ENCODE measurements around the gene EXOSC3. TPM values are rescaled to one million over a fixed set of nuclear protein-coding genes. Genes with fewer than 3 reads are reported as not detected.

Gene EXOSC3
- total RNA-seq, 2 donors from 2014 or later: 66.7 to 67.6 TPM

- no peak for DNase-seq
- peaks cover 4% of the 10 kb centered on the region for H3K4me1 ChIP-seq (ENCODE audit: control insufficient read depth, insufficient read depth, low read length)
- Mint-ChIP-seq H3K27me3 (ENCODE audit: insufficient read depth) (peaks cover 6% of the 10 kb centered on the region), H3K9me3 (no peaks in the 10 kb centered on the region), H3K36me3 (ENCODE audit: low read depth) (no peaks in the 10 kb centered on the region), H3K4me1 (peaks cover 3% of the 10 kb centered on the region), H3K27ac (no peak overlapping the region), H3K4me3 (no peak overlapping the region)
- H3K36me3 ChIP-seq (ENCODE audit: control insufficient read depth, insufficient read depth, low read length): no peaks in the 10 kb centered on the region
- no peak for TF ChIP-seq CTCF (conservative IDR thresholded peaks at IDR 0.05)
- H3K27ac ChIP-seq (ENCODE audit: low read depth, low read length): no peak overlapping the region
- no peaks in the 10 kb centered on the region for H3K9me3 ChIP-seq (ENCODE audit: control insufficient read depth, low read length)
- no peak overlapping the region for H3K9ac ChIP-seq (ENCODE audit: extremely low read depth, low read length, poor library complexity, severe bottlenecking)
- H3K4me3 ChIP-seq (ENCODE audit: low read length): no peak overlapping the region
- no peaks in the 10 kb centered on the region for H3K27me3 ChIP-seq (ENCODE audit: control insufficient read depth, insufficient read depth, low read length, poor library complexity, severe bottlenecking)
- 91 to 93% methylated on average over 8 to 10 of the region's 10 CpGs for WGBS, 2 experiments (ENCODE audit: insufficient coverage in 1 of 2, insufficient read length in 1 of 2)
Measured at GRCh38 chr9:37732086-37732741, 52.6 kb downstream of the EXOSC3 start.

DNA sequence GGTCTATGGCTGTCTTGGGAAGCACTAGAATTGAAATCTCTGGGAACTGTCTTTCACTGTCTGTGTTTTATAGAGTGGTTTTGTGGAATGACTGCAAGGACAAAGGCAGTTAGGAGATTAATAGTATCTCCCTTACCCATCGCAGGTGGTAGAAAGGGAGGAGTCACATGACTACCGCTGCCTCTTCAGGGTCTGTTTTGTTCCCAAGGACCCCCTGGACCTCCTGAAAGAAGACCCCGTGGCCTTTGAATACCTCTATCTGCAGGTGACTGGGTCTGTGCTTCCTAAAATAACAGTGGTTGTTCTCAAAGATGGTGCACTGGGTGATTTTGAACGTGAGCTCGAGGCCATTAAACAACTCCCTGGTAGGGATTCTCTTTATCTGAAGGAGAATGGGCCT is 54.0 kb downstream of the EXOSC3 start:
- Mint-ChIP-seq H3K9me3 (no peaks in the 10 kb centered on the region), H3K4me1 (peaks cover 3% of the 10 kb centered on the region), H3K27me3 (ENCODE audit: insufficient read depth) (peaks cover 6% of the 10 kb centered on the region), H3K4me3 (no peak overlapping the region), H3K36me3 (ENCODE audit: low read depth) (no peaks in the 10 kb centered on the region), H3K27ac (no peak overlapping the region)
- 51 to 56% methylated on average over 3 to 5 of the region's 5 CpGs for WGBS, 2 experiments (ENCODE audit: insufficient coverage in 1 of 2, insufficient read length in 1 of 2)
- Histone ChIP-seq H3K9me3 (ENCODE audit: control insufficient read depth, low read length) (no peaks in the 10 kb centered on the region), H3K4me3 (ENCODE audit: low read length) (no peak overlapping the region), H3K27ac (ENCODE audit: low read depth, low read length) (no peak overlapping the region), H3K27me3 (ENCODE audit: control insufficient read depth, insufficient read depth, low read length, poor library complexity, severe bottlenecking) (no peaks in the 10 kb centered on the region), H3K4me1 (ENCODE audit: control insufficient read depth, insufficient read depth, low read length) (peaks cover 4% of the 10 kb centered on the region), H3K9ac (ENCODE audit: extremely low read depth, low read length, poor library complexity, severe bottlenecking) (no peak overlapping the region), H3K36me3 (ENCODE audit: control insufficient read depth, insufficient read depth, low read length) (no peaks in the 10 kb centered on the region)
- TF ChIP-seq CTCF (conservative IDR thresholded peaks at IDR 0.05): no peak
- no peak for DNase-seq

- H3K27ac ChIP-seq (ENCODE audit: low read depth, low read length): no peak overlapping the region
- no peak for TF ChIP-seq CTCF (conservative IDR thresholded peaks at IDR 0.05)
- WGBS, 2 experiments (ENCODE audit: insufficient coverage in 1 of 2, insufficient read length in 1 of 2): 94 to 100% methylated on average over 2 to 3 of the region's 3 CpGs
- Mint-ChIP-seq H3K9me3 (no peaks in the 10 kb centered on the region), H3K4me1 (peaks cover 3% of the 10 kb centered on the region), H3K4me3 (no peak overlapping the region), H3K27me3 (ENCODE audit: insufficient read depth) (peaks cover 6% of the 10 kb centered on the region), H3K27ac (no peak overlapping the region), H3K36me3 (ENCODE audit: low read depth) (no peaks in the 10 kb centered on the region)
- H3K9me3 ChIP-seq (ENCODE audit: control insufficient read depth, low read length): no peaks in the 10 kb centered on the region
- no peaks in the 10 kb centered on the region for H3K36me3 ChIP-seq (ENCODE audit: control insufficient read depth, insufficient read depth, low read length)
- no peak overlapping the region for H3K4me3 ChIP-seq (ENCODE audit: low read length)
- no peak overlapping the region for H3K9ac ChIP-seq (ENCODE audit: extremely low read depth, low read length, poor library complexity, severe bottlenecking)
- peaks cover 4% of the 10 kb centered on the region for H3K4me1 ChIP-seq (ENCODE audit: control insufficient read depth, insufficient read depth, low read length)
- no peak for DNase-seq
- H3K27me3 ChIP-seq (ENCODE audit: control insufficient read depth, insufficient read depth, low read length, poor library complexity, severe bottlenecking): no peaks in the 10 kb centered on the region
Measured at GRCh38 chr9:37730256-37730655, 54.6 kb downstream of the EXOSC3 start.

Other genes starting within 250 kb of the EXOSC3 start
- gene FBXO10, start 208.7 kb downstream of the EXOSC3 start, total RNA-seq: 10 to 100 TPM; 19.5 to 26.6 TPM
- gene TOMM5, start 192.5 kb downstream of the EXOSC3 start, total RNA-seq: 100 to 1,000 TPM; 110 to 115 TPM
- gene FRMPD1, start 134.1 kb downstream of the EXOSC3 start, total RNA-seq: under 1 TPM; 0.33 to 0.55 TPM
- gene TRMT10B, start 31.3 kb downstream of the EXOSC3 start, total RNA-seq: 10 to 100 TPM in 1 of 2 donors, 1 to 10 TPM in 1; 9.3 to 11.6 TPM
- gene DCAF10, start 15.7 kb upstream of the EXOSC3 start, total RNA-seq: 10 to 100 TPM; 24.0 to 26.3 TPM
- gene SLC25A51, start 119.1 kb upstream of the EXOSC3 start, total RNA-seq: 10 to 100 TPM; 15.8 to 17.2 TPM

Measured in endodermal cell (in vitro differentiated cells).